OCI-LY7 (cell line): ENCODE data around the gene LYZL2. TPM values are rescaled to one million over a fixed set of nuclear protein-coding genes. Genes with fewer than 3 reads are reported as not detected.
"Not testable (repeated sequence)": the region's sequence is repeated elsewhere in the genome, so short reads cannot be mapped to it uniquely, and the experiment has no call there.

Experiments used
- BruUV-seq: library from RNA; stranded (reverse); fragments of 400-500 nt; replicated peaks from 2 replicates; lab custom pipeline; 2021; lab: Mats Ljungman, UMichigan
- CTCF ChIA-PET: fragments of 300-600 bp; sonication (Branson Sonifier 250); formaldehyde crosslinking; loops from one replicate; lab custom pipeline; 2022; ENCODE audit warnings: antibody characterized with exemption; ENCODE audit not compliant: unreplicated experiment; lab: Charles Lee
- POLR2A ChIA-PET: fragments of 300-600 bp; sonication (Branson Sonifier 250); formaldehyde crosslinking; loops from one replicate; lab custom pipeline; 2022; ENCODE audit warnings: antibody characterized with exemption; lab: Charles Lee
- DNase-seq: peaks from one replicate; pipeline ENCODE4 v3.0.0-alpha.2; 2015; ENCODE audit warnings: low spot score
- H2AFZ ChIP-seq: fragments of 200-600 bp; sonication (generic), shearing (Covaris generic); 2 replicates; pipeline ENCODE4 v1.6.1; 2014; ENCODE audit warnings: mild to moderate bottlenecking, antibody characterized with exemption, low read length, moderate library complexity
- H3K27ac ChIP-seq: fragments of 200-600 bp; sonication (generic); 2 replicates; pipeline ENCODE4 v1.5.1; 2014; ENCODE audit warnings: mixed run types, low read depth, mild to moderate bottlenecking, moderate library complexity, low read length, inconsistent platforms; ENCODE audit not compliant: poor library complexity, severe bottlenecking
- H3K36me3 ChIP-seq: fragments of 200-600 bp; sonication (generic); 2 replicates; pipeline ENCODE4 v1.6.1; 2014; ENCODE audit warnings: mild to moderate bottlenecking, antibody characterized with exemption, low read length, moderate library complexity, mixed read lengths; ENCODE audit not compliant: insufficient read depth
- H3K4me1 ChIP-seq: fragments of 200-600 bp; sonication (generic); 2 replicates; pipeline ENCODE4 v1.5.1; 2014; ENCODE audit warnings: mild to moderate bottlenecking, low read length; ENCODE audit not compliant: insufficient read depth, poor library complexity, severe bottlenecking
- H3K4me2 ChIP-seq: fragments of 200-600 bp; sonication (generic); 2 replicates; pipeline ENCODE4 v1.6.1; 2014; ENCODE audit warnings: mild to moderate bottlenecking, low read length
- H3K4me3 ChIP-seq: fragments of 200-600 bp; sonication (generic); 2 replicates; pipeline ENCODE4 v1.5.1; 2014; ENCODE audit warnings: mild to moderate bottlenecking, low read depth, low read length; ENCODE audit not compliant: poor library complexity, severe bottlenecking
- H3K79me2 ChIP-seq: fragments of 200-600 bp; sonication (generic); 2 replicates; pipeline ENCODE4 v1.6.1; 2016; ENCODE audit warnings: low read depth, mild to moderate bottlenecking, low read length, moderate library complexity, mixed read lengths; ENCODE audit not compliant: insufficient read depth
- H3K9me2 ChIP-seq: fragments of 200-600 bp; sonication (generic); 2 replicates; pipeline ENCODE4 v1.6.1; 2016; ENCODE audit warnings: mild to moderate bottlenecking, low read length, mixed read lengths; ENCODE audit not compliant: insufficient read depth
- H3K9me3 ChIP-seq: fragments of 200-600 bp; sonication (generic); 2 replicates; pipeline ENCODE4 v1.6.1; 2014; ENCODE audit warnings: mild to moderate bottlenecking, mixed run types, low read length, mixed read lengths
- H4K20me1 ChIP-seq: fragments of 200-600 bp; sonication (generic); 2 replicates; pipeline ENCODE4 v1.6.1; 2014; ENCODE audit warnings: mild to moderate bottlenecking, antibody characterized with exemption, low read length, moderate library complexity, mixed read lengths; ENCODE audit not compliant: insufficient read depth
- EZH2phosphoT487 ChIP-seq: fragments of 200-600 bp; sonication (generic); IDR thresholded peaks from 2 replicates; pipeline ENCODE4 v1.6.1; 2018; ENCODE audit warnings: low read depth, borderline replicate concordance, mild to moderate bottlenecking, mixed run types, antibody characterized with exemption, low read length, moderate library complexity, mixed read lengths
- intact Hi-C: fragments of 100-400 bp; cut with micrococcal nuclease; formaldehyde crosslinking; loops from one replicate; pipeline ENCODE4 v1.10.0; 2022; ENCODE audit not compliant: unreplicated experiment
- total RNA-seq, 2 experiments: library from RNA; depleted of rRNA in 1 of 2; stranded (reverse); fragments of >200 nt in 1 of 2; shearing (Covaris generic) in 1 of 2; gene quantifications; 2 replicates each; pipeline ENCODE4 v1.2.3, GENCODE V29; 2014 to 2022
- TF ChIP-seq, protein P1 (sequence below): fragments of 200-600 bp; sonication (generic); conservative IDR thresholded peaks from 2 replicates; pipeline ENCODE4 v1.5.1; 2014; ENCODE audit warnings: mild to moderate bottlenecking, antibody characterized with exemption, low read length, moderate library complexity, mixed read lengths

The LYZL2 gene
- total RNA-seq, 2 experiments from 2014 or later, result not detected

DNA sequence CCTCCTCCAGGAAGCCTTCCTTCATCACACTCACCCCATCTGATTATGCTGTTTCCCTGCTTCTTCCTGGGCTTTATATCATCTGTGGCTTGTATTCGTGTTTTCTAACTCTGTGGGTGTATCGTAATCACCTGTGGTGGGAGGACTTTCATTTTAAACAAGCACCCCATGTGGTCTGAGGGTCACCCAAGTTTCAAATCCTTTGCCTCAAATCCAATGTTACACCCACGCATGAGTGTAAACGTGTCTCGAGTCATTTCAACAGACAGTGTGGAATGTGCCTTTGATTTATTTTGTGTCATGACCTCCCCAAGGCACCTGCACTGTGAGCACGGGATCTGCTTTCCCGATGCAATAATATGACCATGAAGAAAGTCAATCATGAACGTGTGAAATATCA lies 17.5 kb upstream of the LYZL2 start:
- no peak overlapping the region for H3K4me3 ChIP-seq
- no peak overlapping the region for H2AFZ ChIP-seq
- BruUV-seq, result no TSS peak
- H4K20me1 ChIP-seq, result no peaks in the 10 kb centered on the region
- no peaks in the 10 kb centered on the region for H3K9me3 ChIP-seq
- no peaks in the 10 kb centered on the region for H3K36me3 ChIP-seq
- H3K9me2 ChIP-seq, result no peaks in the 10 kb centered on the region
- intact Hi-C loops, result no loop called here
- CTCF ChIA-PET, result interaction anchor here (0.6 kb wide), 1 partner anchor 69 kb away, joined by 6 read pairs; no protein-coding TSS in a partner anchor
- TF ChIP-seq, protein P1, sequence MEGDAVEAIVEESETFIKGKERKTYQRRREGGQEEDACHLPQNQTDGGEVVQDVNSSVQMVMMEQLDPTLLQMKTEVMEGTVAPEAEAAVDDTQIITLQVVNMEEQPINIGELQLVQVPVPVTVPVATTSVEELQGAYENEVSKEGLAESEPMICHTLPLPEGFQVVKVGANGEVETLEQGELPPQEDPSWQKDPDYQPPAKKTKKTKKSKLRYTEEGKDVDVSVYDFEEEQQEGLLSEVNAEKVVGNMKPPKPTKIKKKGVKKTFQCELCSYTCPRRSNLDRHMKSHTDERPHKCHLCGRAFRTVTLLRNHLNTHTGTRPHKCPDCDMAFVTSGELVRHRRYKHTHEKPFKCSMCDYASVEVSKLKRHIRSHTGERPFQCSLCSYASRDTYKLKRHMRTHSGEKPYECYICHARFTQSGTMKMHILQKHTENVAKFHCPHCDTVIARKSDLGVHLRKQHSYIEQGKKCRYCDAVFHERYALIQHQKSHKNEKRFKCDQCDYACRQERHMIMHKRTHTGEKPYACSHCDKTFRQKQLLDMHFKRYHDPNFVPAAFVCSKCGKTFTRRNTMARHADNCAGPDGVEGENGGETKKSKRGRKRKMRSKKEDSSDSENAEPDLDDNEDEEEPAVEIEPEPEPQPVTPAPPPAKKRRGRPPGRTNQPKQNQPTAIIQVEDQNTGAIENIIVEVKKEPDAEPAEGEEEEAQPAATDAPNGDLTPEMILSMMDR, result no peak
- no peak for TF ChIP-seq EZH2phosphoT487
- no peak for DNase-seq
- H3K27ac ChIP-seq, result no peak overlapping the region
- POLR2A ChIA-PET, result interaction anchor here (0.9 kb wide), 1 partner anchor 19 kb away, joined by 3 read pairs; no protein-coding TSS in a partner anchor
- H3K4me2 ChIP-seq, result no peak overlapping the region
- H3K4me1 ChIP-seq, result no peaks in the 10 kb centered on the region
- H3K79me2 ChIP-seq, result no peaks in the 10 kb centered on the region

DNA sequence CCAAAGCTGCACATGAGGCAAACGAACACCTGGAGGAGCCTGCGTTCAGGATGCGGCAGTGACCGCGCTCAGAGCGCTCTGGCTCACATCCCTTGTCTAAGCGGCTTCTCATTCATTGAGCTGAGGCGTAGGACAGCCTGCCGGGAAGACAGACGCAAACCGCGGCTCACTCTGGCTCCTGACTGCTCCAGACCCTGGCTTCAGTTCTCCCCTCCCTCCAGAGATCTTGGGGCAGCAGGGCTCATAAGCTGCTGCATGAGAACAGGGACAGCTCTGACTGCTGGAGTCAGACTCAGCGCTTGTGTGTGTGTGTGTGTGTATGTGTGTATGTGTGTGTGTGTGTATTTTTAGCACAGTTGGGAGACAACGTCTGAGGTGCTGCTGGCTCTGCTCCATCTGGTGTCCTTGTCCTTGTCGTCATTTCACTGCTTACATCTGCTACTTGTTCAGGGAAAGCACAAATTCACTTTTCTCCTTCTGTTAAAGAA lies 15.8 kb upstream of the LYZL2 start:
- CTCF ChIA-PET, result no interaction called here
- BruUV-seq, result no TSS peak

DNA sequence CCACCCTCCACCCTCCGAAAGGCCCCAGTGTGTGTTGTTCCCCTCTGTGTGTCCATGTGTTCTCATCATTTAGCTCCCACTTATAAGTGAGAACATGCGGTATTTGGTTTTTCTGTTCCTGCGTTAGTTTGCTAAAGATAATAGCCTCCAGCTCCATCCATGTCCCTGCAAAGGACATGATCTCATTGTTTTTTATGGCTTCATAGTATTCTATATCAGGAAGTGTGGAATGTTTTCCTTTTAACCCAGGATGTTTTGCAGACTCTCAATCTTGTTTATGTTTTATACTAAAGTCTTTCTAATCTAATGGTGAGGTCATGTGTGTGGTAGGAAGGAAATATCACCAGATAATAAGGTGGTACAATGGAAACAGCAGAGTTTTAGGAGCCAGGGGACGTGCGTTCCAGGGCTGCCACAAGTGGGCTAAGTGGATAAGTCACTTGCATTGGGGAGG lies 14.9 kb upstream of the LYZL2 start:
- intact Hi-C loops, H2AFZ ChIP-seq, BruUV-seq, H3K4me1 ChIP-seq, H3K36me3 ChIP-seq, H3K9me2 ChIP-seq, H3K79me2 ChIP-seq, DNase-seq, H3K27ac ChIP-seq, H4K20me1 ChIP-seq, H3K4me2 ChIP-seq, H3K9me3 ChIP-seq, CTCF ChIA-PET, H3K4me3 ChIP-seq: not testable (repeated sequence)
- POLR2A ChIA-PET, result interaction anchor here (0.7 kb wide), 1 partner anchor 195 kb away, joined by 4 read pairs; no protein-coding TSS in a partner anchor

More for the DNA sequence above, 15.8 kb upstream of the LYZL2 start:
- DNase-seq, result no peak
- Histone ChIP-seq H3K36me3 (no peaks in the 10 kb centered on the region), H3K9me2 (no peaks in the 10 kb centered on the region), H3K79me2 (no peaks in the 10 kb centered on the region), H3K4me2 (no peak overlapping the region), H3K27ac (no peak overlapping the region), H3K4me3 (no peak overlapping the region), H2AFZ (no peak overlapping the region), H4K20me1 (no peaks in the 10 kb centered on the region), H3K9me3 (no peaks in the 10 kb centered on the region), H3K4me1 (no peaks in the 10 kb centered on the region)
- intact Hi-C loops, result no loop called here
- POLR2A ChIA-PET, result no interaction called here
- TF ChIP-seq, protein P1, result no peak
- no peak for TF ChIP-seq EZH2phosphoT487

DNA sequence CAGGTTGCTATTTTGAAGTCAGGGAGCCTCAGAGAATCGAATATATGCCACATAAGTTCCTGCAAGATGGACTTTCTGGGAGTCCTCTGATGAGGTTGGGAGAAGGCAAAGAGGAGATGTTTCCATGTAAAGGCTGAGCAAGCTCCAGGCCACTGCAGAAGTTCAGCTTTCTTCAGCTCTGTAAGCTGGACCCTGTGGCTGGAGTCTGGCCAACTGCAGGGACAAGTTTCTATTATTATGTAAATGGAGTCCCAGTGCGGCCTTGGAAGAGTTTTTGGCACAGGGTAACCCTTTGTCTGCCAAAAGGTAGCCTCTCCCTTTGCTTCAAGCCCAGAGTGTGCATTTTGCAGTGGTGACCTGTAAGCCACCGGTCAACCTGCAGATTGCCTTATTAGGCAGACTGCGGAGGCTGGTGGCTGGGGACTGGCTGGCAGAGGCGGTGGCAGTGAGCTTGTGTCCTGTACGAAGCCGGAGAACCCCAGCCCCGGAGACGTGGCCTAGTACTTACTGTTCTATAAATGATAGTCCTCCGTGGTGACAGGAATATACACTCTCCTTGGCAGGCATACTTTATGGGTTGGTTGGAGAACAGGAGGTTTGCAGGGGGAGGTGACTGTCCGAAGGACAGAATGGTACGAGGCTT lies 14.1 kb upstream of the LYZL2 start:
- H3K4me2 ChIP-seq, H3K4me3 ChIP-seq, POLR2A ChIA-PET, H3K79me2 ChIP-seq, H4K20me1 ChIP-seq, BruUV-seq, CTCF ChIA-PET, H3K27ac ChIP-seq, DNase-seq, intact Hi-C loops, H3K4me1 ChIP-seq, H3K9me2 ChIP-seq, H3K36me3 ChIP-seq, H2AFZ ChIP-seq, H3K9me3 ChIP-seq: not testable (repeated sequence)

DNA sequence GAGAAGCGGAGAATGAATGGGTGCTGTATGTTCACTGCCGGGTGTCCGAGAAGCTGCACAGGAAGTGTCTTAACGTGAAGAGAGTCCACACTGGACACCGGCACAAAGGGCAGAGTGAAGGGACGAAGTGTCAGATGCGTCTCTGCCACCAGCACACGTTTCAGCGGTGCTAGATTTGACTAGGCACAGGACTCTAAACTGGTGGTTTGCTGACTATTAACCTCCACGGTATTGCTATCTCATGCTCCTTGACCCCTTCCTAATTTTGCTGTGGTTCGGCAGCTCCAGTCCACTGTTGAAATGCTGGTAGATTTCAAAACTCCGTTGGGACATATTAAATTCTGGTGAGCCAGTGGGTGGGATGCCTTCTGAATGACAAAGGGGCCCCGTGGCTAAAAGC lies 13.3 kb upstream of the LYZL2 start:
- BruUV-seq, H4K20me1 ChIP-seq, H2AFZ ChIP-seq, intact Hi-C loops, H3K9me3 ChIP-seq, H3K79me2 ChIP-seq, H3K9me2 ChIP-seq, H3K27ac ChIP-seq, H3K36me3 ChIP-seq, H3K4me3 ChIP-seq, DNase-seq, H3K4me2 ChIP-seq, CTCF ChIA-PET, H3K4me1 ChIP-seq: not testable (repeated sequence)
- POLR2A ChIA-PET, result interaction anchor here (0.7 kb wide), 1 partner anchor 12 kb away, joined by 3 read pairs; no protein-coding TSS in a partner anchor
